G401 (cell line): ENCODE results near the gene ZNF543. TPM values are rescaled to one million over a fixed set of nuclear protein-coding genes. Genes with fewer than 3 reads are reported as not detected.
A peak's percentile ranks its signal among the peaks of the same experiment; 100 is the strongest.

ENCODE experiments used
- DNase-seq: peaks from one replicate; pipeline ENCODE4 v3.0.0-alpha.2; 2015; ENCODE audit warnings: low spot score
- in situ Hi-C: cut with HindIII; loops from 2 replicates; pipeline ENCODE4 v1.10.0; 2016; ENCODE audit warnings: low sequenced_read_pairs, mixed read lengths
- total RNA-seq: library from RNA; depleted of rRNA; stranded (reverse); fragments of >200 nt; shearing (Covaris generic); gene quantifications from 2 replicates; pipeline ENCODE4 v1.2.3, GENCODE V29; 2014

The ZNF543 gene
- total RNA-seq, 1 experiment from 2014 or later, result 9.6 TPM

GRCh38 chr19:57314146-57314545, 6.1 kb upstream of the ZNF543 start:
- in situ Hi-C loops, result no loop called here
- DNase-seq, result no peak

GRCh38 chr19:57317503-57317902, 2.8 kb upstream of the ZNF543 start:
- in situ Hi-C loops, result no loop called here
- DNase-seq, result peak; percentile 45

GRCh38 chr19:57319869-57320179, 448 bp upstream of the ZNF543 start:
- in situ Hi-C loops, result no loop called here
- no peak for DNase-seq

GRCh38 chr19:57321116-57321515, 844 bp downstream of the ZNF543 start:
- DNase-seq, result no peak
- in situ Hi-C loops, result no loop called here

GRCh38 chr19:57321751-57322150, 1.5 kb downstream of the ZNF543 start:
- DNase-seq, result no peak
- in situ Hi-C loops, result no loop called here

- no peak for DNase-seq
- in situ Hi-C loops, result no loop called here
Measured at GRCh38 chr19:57324992-57325391, 4.7 kb downstream of the ZNF543 start.

- in situ Hi-C loops, result no loop called here
- no peak for DNase-seq
Measured at GRCh38 chr19:57327993-57328392, 7.7 kb downstream of the ZNF543 start.

- DNase-seq, result no peak
- in situ Hi-C loops, result no loop called here
Measured at GRCh38 chr19:57334191-57334590, 13.9 kb downstream of the ZNF543 start.

- in situ Hi-C loops, result no loop called here
- DNase-seq, result no peak
Measured at GRCh38 chr19:57338877-57339276, 18.6 kb downstream of the ZNF543 start.

- in situ Hi-C loops, result no loop called here
- DNase-seq, result no peak
Measured at GRCh38 chr19:57342582-57342981, 22.3 kb downstream of the ZNF543 start.

- DNase-seq, result no peak
- in situ Hi-C loops, result no loop called here
Measured at GRCh38 chr19:57348136-57348535, 27.9 kb downstream of the ZNF543 start.

GRCh38 chr19:57350877-57351805, 30.9 kb downstream of the ZNF543 start, which contains the start of gene ZNF304:
Gene ZNF304 (plus strand): TSS chr19:57351271. CDS start chr19:57351665, 394 bp downstream.
- DNase-seq, result peak; percentile 99
- in situ Hi-C loops, result no loop called here

- DNase-seq, result no peak
- in situ Hi-C loops, result no loop called here
Measured at GRCh38 chr19:57351867-57352266, 31.6 kb downstream of the ZNF543 start.

- in situ Hi-C loops, result no loop called here
- no peak for DNase-seq
Measured at GRCh38 chr19:57355916-57356315, 35.6 kb downstream of the ZNF543 start.

GRCh38 chr19:57357406-57357805, 37.1 kb downstream of the ZNF543 start:
- DNase-seq, result no peak
- in situ Hi-C loops, result no loop called here

GRCh38 chr19:57359300-57359699, 39.0 kb downstream of the ZNF543 start:
- in situ Hi-C loops, result no loop called here
- DNase-seq, result no peak

GRCh38 chr19:57362419-57362818, 42.1 kb downstream of the ZNF543 start:
- in situ Hi-C loops, result no loop called here
- no peak for DNase-seq

- peak; percentile 100 for DNase-seq
- in situ Hi-C loops, result no loop called here
Measured at GRCh38 chr19:57362997-57363687, 42.9 kb downstream of the ZNF543 start, which contains the start of the genes TRAPPC2B and ZNF547. Gene TRAPPC2B (plus strand): TSS chr19:57363551. CDS start chr19:57364834, 1,283 bp downstream. Gene ZNF547 (plus strand): TSS chr19:57363551. CDS start chr19:57368556, 5,005 bp downstream.

GRCh38 chr19:57363688-57364181, 43.5 kb downstream of the ZNF543 start:
- DNase-seq, result peak; percentile 3
- in situ Hi-C loops, result no loop called here

- in situ Hi-C loops, result no loop called here
- DNase-seq, result no peak
Measured at GRCh38 chr19:57366776-57367175, 46.5 kb downstream of the ZNF543 start.
